ENCODE measurements around the gene BZW1. TPM values are rescaled to one million over a fixed set of nuclear protein-coding genes. Genes with fewer than 3 reads are reported as not detected.

Gene BZW1
- total and polyA plus RNA-seq, 2 of the 4 experiments (the other 2 are of a cell fraction): 204 to 268 TPM

DNA sequence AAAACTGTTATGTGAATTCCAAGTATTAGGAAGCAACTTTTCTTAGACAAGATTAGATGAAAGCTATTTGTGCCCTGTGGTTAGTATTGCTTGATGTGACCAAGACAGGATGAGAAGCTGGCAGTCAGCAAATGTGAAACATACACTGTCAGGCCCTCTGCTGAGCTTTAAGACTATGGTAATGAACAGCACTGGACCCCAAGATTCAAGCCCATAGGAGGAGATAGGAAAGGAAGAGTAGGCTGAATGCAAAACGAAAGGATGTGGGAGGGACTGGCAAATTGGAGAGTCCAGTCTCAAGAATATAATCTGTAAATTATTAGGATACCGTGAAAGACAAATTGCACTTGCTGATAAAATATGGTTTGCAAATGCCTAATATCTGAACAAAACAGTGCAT is 16.4 kb downstream of the BZW1 start:
- H3K9ac ChIP-seq (ENCODE audit: low read depth, low read length): no peak overlapping the region
- H3K9me1 ChIP-seq (ENCODE audit: insufficient read depth, low read length): no peaks in the 10 kb centered on the region
- H3K14ac ChIP-seq (replicated peaks; ENCODE audit: low read depth, low read length): no peak overlapping the region
- H4K8ac ChIP-seq (ENCODE audit: low read depth in 2 of 2, low read length in 2 of 2): no peak overlapping the region
- H2BK120ac ChIP-seq (ENCODE audit: low read depth, low read length): no peak overlapping the region
- H4K5ac ChIP-seq (ENCODE audit: low read depth, low read length): no peak overlapping the region
- H3K4ac ChIP-seq (ENCODE audit: low read depth, low read length): no peak overlapping the region
- H2AK9ac ChIP-seq (replicated peaks; ENCODE audit: low read depth, low read length, poor library complexity): no peak overlapping the region
- no peak overlapping the region for H3K23ac ChIP-seq (ENCODE audit: low read depth, low read length)
- H3K27ac ChIP-seq (ENCODE audit: insufficient read depth, low read length): no peak overlapping the region
- dilution Hi-C loops (cut with HindIII; ENCODE audit: low sequenced_read_pairs, unreplicated experiment) (no loop called here), in situ Hi-C loops (cut with MboI; ENCODE audit: low sequenced_read_pairs) (no loop called here), intact Hi-C loops (cut with micrococcal nuclease) (no loop called here)
- no peak for TF ChIP-seq NFE2L2 (IDR thresholded peaks at IDR 0.05; ENCODE audit: low read depth, low read length)
- no peak for TF ChIP-seq CTCF (conservative IDR thresholded peaks at IDR 0.05; ENCODE audit: low read depth, low read length)
- TF ChIP-seq CHD1 (IDR thresholded peaks at IDR 0.05; ENCODE audit: low read depth, low read length): no peak
- no peak for TF ChIP-seq FOS (IDR thresholded peaks at IDR 0.05; ENCODE audit: low read depth, low read length)
- TF ChIP-seq RCOR1 (IDR thresholded peaks at IDR 0.05; ENCODE audit: insufficient replicate concordance, low read length): no peak
- TF ChIP-seq POLR2A (IDR thresholded peaks at IDR 0.05; ENCODE audit: low read depth, low read length): no peak; the same call in 1 of the 2 replicates
- TF ChIP-seq MAZ (IDR thresholded peaks at IDR 0.05; ENCODE audit: borderline replicate concordance, low read depth, low read length): no peak
- TF ChIP-seq RFX5 (IDR thresholded peaks at IDR 0.05; ENCODE audit: low read depth, low read length): no peak
- no peak for TF ChIP-seq BHLHE40 (IDR thresholded peaks at IDR 0.05; ENCODE audit: low read depth, low read length)
- no peak for TF ChIP-seq CEBPB (IDR thresholded peaks at IDR 0.05; ENCODE audit: low read depth, low read length)
- no peak for TF ChIP-seq RAD21 (IDR thresholded peaks at IDR 0.05; ENCODE audit: low read length)
- TF ChIP-seq MXI1 (IDR thresholded peaks at IDR 0.05; ENCODE audit: borderline replicate concordance, low read depth, low read length): no peak
- TF ChIP-seq MAFK (IDR thresholded peaks at IDR 0.05; ENCODE audit: low read depth, low read length): no peak
- TF ChIP-seq, protein P1, sequence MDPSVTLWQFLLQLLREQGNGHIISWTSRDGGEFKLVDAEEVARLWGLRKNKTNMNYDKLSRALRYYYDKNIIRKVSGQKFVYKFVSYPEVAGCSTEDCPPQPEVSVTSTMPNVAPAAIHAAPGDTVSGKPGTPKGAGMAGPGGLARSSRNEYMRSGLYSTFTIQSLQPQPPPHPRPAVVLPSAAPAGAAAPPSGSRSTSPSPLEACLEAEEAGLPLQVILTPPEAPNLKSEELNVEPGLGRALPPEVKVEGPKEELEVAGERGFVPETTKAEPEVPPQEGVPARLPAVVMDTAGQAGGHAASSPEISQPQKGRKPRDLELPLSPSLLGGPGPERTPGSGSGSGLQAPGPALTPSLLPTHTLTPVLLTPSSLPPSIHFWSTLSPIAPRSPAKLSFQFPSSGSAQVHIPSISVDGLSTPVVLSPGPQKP (IDR thresholded peaks at IDR 0.05; ENCODE audit: borderline replicate concordance, low read depth, low read length): no peak
- TF ChIP-seq USF2 (IDR thresholded peaks at IDR 0.05; ENCODE audit: low read depth, low read length): no peak
- TF ChIP-seq SMC3 (IDR thresholded peaks at IDR 0.05; ENCODE audit: low read depth, low read length): no peak
- no peak overlapping the region for H3K18ac ChIP-seq (ENCODE audit: low read depth, low read length)
- H3K27me3 ChIP-seq (ENCODE audit: control insufficient read depth, insufficient read depth, low read length): no peaks in the 10 kb centered on the region
- H3K4me3 ChIP-seq (ENCODE audit: insufficient read depth, low read depth, low read length): no peak overlapping the region
- no peak for DNase-seq
- no peak overlapping the region for H2BK5ac ChIP-seq (ENCODE audit: low read depth, low read length, poor library complexity, severe bottlenecking)
- WGBS, 2 experiments (ENCODE audit: extremely low coverage in 2 of 2, insufficient read length in 1 of 2): 71% methylated on average over 1 of the region's 2 CpGs; no CpG with 5 or more reads in 1 of the 2 experiments
- no peaks in the 10 kb centered on the region for H3K9me3 ChIP-seq (ENCODE audit: control insufficient read depth, insufficient read depth, low read length)
- H3K36me3 ChIP-seq (ENCODE audit: control insufficient read depth, insufficient read depth, low read length): peaks cover 4% of the 10 kb centered on the region; the same call in 1 of the 2 replicates
- no peaks in the 10 kb centered on the region for H4K20me1 ChIP-seq (ENCODE audit: insufficient read depth, low read length)
- peak; percentile 15; the same call in 1 of the 2 replicates for ATAC-seq (ENCODE audit: low read depth)
- H3K4me1 ChIP-seq (ENCODE audit: control insufficient read depth, insufficient read depth, low read length): no peaks in the 10 kb centered on the region
- H2AK5ac ChIP-seq (ENCODE audit: low read depth, low read length): no peak overlapping the region
- POLR2A ChIA-PET (ENCODE audit: unreplicated experiment): interaction anchor here (0.8 to 0.9 kb wide), 2 partner anchors 9 to 14 kb away, joined by 3 read pairs; no protein-coding TSS in a partner anchor
- no TSS peak for BruUV-seq (replicated peaks)
- no peak overlapping the region for H2BK15ac ChIP-seq (ENCODE audit: low read depth, low read length)
- CTCF ChIA-PET: no interaction called here
- H2BK20ac ChIP-seq (ENCODE audit: low read depth, low read length): no peak overlapping the region
- no peak overlapping the region for H2AFZ ChIP-seq (replicated peaks; ENCODE audit: low read length, poor library complexity)
- no peaks in the 10 kb centered on the region for H3K79me1 ChIP-seq (ENCODE audit: low read depth in 1 of 2, low read length in 2 of 2)
- H3K4me2 ChIP-seq (ENCODE audit: low read depth, low read length): no peak overlapping the region
- H4K91ac ChIP-seq (ENCODE audit: insufficient read depth, low read depth, low read length): no peak overlapping the region
- no peak overlapping the region for H3K56ac ChIP-seq (ENCODE audit: extremely low read depth, insufficient read depth, low read length)
